HG02642 (cell line): Measurements from ENCODE around the gene SESN1.

Experiments used
- ATAC-seq: cut with Tn5 transposase; IDR thresholded peaks from one replicate; pipeline ENCODE4 v1.9.1; 2021; ENCODE audit warnings: mild to moderate bottlenecking; ENCODE audit not compliant: unreplicated experiment, poor library complexity

The SESN1 gene

DNA sequence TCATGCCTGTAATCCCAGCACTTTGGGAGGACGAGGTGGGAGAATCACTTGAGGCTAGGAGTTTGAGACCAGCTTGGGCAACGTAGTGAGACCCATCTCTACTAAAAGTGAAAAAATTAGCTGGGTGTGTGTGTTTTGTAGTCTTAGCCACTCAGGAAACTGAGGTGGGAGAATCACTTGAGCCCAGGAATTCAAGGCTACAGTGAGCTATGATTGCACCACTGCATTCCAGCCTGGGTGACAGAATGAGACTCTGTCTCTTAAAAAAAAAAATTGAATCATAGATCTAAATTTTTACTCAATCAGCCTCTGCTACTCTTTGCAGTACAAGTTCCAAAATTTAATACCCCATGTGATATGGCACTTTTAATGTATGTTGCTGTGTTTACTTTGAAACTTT lies 124.9 kb downstream of the SESN1 start:
- no peak for ATAC-seq

DNA sequence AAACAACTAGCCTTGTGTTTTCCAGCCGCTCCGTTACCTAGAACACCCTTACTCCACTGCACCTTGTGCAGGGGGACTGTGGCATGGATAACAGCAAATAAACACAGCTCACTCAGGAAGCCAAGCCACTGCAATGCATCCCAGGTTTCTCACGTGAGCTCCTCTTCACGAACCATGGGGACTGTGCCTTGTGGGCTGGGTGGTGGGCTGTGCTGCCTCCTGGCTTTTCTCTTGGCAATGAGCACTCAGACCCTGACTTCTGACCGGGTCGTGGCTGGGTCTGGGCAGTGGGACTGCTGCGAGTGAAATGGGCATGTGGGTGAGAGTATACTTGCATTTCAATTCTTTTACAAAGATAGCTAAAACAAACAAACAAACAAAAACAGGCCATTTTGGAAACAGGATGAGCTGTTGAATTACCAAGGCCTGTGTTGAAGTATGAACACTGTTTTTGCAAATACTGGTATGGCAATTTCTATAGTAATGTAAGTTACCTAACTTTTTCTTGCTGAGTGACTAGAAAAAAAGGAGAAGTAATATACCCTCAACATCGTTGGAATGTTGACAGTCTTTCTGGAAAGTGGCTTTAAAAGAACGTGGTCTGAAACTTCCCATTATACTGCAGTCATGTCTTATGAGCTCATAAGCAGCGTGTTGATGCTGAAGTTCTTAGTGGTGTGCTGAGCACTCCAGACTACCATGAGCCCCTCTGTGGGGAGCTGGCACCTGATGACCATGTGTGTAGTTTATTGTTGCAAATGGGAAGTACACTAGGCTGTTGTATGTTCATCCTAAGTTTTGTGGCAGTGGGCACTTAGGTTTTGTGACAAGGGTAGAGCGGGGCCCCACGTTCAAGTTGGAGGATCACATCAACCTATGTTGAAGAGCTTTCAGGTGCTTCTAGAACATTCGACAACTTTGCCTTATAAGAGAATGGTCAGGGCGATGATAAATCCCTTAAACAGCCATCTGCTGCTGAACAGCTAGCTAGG lies 126.0 kb downstream of the SESN1 start:
- ATAC-seq: no peak

DNA sequence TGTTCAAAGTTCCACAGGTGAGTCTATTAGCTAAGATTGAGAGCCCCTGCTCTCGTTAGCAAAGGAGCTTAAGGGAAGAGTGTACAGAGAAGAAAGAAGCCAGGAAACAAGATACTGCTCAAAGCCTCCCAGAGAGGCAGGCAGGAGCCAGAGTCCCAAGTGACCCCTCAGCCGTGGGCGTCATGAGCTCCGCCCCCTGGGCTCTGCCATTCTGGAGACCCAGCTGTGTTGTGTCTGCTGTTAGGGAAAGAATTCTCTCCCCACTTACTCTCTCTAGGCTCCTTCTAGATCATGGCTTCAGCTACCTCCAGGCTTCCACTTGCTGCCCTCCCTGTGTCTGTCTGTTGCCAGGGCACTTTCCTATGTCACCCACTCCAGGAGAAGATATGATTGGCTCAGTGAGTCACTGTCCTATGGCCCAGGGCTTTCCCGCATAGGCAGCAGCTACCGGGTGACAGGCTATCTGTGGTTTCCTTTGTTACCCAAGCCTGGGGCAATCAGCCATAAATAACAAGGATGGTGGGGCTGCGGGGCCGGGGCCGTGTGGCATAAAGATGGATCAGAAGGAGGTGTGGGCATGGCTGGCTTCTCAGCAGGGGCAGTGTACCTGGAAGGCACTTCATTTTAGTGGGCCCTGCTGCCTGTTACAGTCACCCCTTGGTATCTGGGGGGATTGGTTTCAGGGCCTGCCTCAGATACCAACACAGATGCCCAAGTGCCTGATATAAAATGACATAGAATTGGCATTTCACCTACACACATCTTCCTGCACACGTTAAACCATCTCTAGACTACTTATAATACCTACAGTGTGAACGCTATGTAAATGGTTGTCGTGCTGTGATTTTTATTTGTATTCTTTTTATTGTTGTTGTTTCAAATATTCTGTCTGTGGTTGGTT lies 127.5 kb downstream of the SESN1 start:
- no peak for ATAC-seq

DNA sequence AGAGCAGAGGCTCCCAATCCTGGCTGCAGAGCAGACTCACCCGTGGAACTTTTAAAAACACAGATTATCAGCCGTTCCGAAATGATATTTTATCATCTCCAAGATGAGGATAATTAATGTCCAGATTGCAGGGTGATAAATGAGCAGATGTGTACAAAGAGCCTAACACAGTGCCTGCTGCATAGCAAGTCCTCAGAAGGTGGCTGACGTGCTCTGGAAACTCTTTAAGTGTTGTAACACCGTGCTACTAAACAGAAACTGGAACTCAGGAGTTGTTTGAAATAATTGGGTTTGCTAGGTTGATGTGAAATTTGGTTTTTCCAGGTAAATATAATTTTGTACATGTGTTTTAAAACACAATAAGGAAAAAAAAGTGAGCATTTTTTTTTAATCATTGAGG lies 128.4 kb downstream of the SESN1 start:
- no peak for ATAC-seq

DNA sequence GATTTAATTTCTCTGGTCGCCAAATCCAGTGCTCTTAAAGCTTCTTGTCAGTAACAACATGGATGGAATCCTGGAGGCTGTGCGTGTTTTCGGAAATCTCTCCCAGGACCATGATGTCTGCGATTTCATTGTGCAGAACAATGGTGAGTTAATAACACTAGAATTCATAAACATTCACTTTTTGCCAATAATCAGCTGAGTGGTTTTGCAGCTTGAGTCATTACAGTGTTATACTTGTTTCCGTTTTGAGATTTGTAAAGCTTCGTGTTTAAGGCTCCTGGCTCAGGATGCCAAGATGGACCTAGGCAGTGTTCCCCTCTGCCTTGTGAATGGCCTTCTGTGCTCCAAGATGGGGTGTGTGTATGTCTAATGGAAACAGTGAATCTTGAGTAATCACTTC lies 132.7 kb downstream of the SESN1 start:
- ATAC-seq: no peak

DNA sequence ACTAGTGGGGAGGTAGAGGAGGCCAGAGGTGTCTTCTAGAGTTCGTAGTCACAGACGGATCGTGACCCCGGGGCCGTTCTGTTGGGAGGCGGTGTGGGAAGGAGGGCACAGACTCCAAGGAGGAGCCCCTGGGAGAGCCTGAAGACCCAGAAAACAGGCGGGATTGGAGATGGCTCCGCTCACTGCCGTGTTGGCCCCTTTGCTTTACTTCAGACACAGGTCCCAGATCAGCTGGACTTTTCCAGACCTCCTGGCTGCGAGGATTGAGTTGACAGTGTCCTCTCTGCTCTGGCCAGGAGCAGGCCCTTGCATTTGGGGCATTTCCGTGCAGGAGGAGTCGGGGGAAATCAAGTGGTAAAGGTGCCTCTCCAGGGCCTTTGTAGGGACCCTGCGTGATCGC lies 133.6 kb downstream of the SESN1 start:
- ATAC-seq: no peak

DNA sequence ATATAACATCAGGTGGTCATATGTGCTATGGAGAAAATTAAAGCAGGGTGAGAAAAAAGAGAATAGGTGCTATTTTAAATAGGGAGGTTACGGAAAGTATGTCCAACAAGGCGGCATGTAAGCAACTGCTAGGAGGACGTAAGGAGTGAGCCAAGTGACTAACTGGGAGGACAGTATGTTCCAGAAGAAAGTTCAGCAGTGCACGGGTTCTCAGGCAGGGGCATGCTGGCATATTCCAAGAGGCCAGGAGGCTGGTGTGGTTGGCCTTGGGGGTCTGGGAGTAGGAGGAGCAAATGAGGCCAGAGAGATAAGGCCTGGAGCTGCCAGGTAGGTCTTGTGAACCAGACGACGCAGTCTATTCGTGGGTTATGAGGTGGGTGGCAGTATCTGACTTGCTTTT lies 134.0 kb downstream of the SESN1 start:
- no peak for ATAC-seq

DNA sequence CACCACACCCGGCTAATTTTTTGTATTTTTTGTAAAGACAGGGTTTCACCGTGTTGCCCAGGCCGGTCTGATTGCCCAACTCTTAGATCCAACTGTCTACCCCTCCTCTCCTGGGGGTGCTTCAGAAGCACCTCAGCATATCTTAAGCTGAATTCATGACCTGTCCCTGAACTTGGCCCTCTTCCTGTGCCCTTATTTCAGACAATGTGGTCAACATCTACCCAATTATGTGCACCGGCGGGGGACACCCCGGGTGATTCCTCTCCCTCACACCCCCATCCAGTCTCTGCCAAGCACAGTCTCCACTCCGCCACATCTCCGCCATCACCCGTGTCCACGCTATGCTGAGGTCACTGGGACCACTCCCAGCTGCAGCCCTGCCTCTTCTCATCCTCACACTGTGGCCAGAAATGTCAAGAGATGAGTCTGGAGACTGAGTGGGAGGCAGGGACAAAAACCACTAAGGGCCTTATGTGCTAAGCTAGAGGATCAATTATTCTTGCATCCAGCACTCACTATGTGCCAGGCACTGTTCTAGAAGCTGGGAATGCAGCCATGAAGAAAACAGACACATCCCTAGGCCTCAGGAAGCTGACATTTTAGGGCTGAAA lies 134.6 kb downstream of the SESN1 start:
- ATAC-seq: no peak

DNA sequence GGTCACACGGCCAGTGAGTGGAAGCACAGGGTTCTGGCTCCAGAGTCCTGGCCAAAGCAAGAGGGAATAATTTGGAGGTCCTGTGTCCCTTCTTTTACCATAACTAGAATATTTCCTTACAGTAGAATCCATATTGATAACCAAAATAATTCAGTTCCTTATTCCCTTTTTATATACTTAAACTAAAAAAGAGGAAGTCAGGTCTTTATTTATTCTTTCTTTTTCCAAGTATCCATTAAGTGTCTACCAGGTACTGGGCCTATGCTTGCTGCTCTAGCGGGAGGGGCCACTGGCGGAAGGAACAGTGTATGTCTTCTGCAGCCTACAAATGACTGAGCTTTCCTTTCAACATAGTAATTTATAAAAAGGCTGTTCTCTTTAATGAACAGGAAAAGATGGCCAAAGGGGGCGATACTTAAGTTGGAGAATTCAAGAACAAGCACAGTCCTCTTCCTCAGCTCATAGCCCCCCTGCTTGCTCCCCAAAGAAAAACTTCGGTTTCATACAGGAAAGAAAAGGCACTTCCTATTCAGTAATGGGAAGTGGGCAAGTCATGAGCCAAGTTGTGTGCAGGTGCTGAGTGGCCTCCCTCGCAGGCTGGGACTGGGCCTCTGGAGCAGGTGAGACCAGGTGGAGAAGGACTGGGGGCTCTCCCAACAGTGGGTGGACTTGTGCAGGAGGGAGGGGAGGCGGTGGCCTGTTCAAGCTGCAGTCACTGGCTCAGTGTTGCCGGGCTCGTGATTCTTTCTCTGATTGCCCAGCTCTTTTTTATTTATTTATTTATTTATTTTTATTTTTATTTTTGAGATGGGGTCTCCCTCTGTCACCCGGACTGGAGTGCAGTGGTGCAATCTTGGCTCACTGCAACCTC lies 135.5 kb downstream of the SESN1 start:
- no peak for ATAC-seq

DNA sequence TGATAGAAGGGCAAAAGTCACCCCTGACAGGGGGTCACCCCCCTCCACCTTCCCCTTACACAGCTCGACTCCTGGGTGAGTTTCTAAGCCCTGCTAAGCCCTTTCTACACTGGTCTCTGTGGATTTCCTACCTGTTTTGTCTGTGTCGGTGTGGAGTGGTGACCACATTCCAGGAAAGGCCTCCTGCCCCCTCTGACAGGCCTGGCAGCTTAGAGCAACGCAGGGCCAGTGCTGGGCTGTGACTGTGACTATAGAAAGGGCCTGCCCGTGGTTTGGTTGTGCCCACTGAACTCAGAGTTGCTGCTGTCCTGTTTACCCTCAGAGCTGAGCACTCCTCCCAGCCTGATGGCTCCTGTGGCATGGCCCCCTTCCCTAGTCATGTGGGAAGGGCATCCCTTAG lies 137.4 kb downstream of the SESN1 start:
- no peak for ATAC-seq

DNA sequence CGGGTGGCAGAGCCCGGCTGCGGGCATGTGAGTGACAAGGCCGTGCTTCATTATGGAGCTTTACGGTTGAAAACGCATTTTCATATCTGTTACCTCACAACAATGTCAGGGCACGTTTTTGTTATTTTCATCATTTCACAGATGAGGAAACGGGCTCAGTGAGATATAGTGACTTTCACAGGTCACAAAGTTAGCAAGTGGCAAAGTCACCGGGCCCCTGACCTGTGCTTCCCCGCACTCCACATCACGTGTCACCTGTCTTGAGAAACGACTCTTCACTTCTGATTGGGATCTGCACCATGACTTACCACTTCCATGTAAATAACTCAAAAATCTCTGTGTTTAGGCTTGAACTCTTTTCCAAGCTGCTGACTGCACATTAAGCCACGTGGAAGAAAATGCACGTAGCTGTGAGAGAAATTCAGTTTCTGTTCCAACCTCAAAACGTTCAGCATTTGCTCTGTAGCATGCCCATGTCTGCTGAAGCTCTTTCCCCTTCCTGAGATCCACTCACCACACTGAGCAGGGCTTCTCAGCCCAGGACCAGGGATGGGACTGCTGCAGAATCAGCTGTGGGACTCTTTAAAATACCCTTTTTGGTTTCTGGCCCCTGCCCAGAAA lies 139.2 kb downstream of the SESN1 start:
- ATAC-seq: no peak

DNA sequence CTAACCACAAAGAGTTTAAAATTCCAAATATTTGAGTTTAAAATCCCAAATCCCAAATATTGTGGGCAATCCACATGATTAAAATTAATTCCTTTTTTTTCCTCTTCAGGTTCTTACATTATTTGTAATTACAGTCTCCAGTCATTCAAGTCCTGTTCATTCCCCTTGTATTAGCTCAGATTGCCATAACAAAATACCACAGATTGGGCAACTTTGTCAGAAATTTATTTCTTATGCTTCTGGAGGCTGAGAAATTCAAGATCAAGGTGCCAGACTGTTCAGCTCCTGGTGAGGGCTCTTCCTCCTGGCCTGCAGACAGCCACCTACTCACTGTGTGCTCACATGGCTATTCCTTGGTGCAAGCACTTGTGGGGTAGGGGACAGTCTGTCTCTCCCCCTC lies 141.0 kb downstream of the SESN1 start:
- no peak for ATAC-seq

DNA sequence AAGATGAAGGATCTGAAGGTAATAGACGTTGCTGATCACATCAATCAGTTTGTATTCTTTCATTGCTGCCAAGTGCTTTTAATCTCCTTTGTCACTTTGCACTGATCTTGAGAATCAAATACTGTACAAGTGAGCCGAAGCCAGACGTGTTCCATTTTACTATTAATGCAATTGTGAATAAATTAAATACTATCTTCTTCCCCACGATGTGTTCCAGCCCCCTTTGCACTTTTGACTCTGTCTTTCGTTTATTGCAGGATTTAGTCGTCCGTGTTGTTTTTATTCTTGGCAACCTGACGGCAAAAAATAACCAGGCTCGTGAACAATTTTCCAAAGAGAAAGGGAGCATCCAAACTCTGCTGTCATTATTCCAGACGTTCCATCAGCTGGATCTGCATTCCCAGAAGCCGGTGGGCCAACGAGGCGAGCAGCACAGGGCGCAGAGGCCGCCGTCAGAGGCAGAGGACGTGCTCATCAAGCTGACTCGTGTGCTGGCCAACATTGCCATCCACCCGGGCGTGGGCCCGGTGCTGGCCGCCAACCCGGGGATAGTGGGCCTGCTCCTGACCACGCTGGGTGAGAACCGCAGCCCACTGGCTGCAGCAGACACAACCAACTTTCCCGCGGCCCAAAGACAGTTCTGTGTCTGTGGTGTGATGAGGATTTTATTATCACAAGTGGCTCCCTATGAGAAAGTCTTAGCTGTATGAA lies 141.7 kb downstream of the SESN1 start:
- no peak for ATAC-seq

DNA sequence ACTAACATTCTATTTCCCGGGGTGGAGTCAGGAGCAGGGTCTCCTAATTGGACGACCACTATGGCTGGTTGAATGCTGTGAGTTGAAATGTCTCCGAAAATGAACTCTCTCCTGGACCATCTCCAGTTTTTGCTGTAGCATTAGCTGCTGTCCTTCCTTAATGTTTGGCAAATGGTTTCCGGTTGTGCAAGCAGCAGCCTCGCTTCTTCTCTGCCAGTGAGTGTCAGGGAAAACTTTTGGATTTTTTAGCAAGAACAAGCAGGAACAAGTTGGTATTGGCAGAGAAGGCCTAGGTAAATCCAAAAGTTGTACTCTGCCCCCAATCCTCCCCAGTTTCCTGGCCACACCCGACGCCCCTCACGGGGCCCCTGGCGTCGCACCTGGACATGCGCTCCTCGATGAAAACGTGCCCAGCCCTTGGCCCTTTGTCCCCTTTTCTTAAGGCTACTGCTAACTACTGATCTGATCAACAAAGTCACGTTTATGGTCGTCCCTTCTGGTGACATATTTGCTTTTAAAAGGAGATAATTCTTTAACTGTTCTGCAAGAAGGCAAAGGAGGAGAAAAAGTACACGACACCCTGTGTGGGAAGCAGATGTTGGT lies 143.2 kb downstream of the SESN1 start:
- ATAC-seq: no peak

DNA sequence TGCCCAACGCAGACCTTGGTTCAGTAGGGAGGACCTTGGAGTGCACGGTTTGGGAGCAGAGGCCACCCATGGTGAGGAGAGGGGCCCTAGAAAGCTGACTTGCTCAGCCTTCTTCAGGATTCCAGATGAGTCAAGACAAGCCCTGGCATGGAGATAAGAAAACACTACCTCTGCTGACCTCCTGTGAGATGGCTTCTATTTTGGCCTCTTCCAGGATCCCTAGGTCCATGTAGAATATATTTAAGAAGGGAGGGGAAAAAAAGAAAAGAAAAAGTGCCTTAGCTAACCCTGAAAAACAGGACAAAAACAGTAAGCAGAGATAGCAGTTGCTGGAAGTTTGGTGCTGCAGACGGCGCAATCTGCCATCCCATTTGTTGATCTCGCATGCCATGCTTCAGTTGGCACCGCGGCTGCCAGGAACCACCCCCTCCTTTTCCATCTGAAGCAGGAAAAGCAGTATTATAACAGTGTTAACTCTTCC lies 146.4 kb downstream of the SESN1 start:
- ATAC-seq: no peak

DNA sequence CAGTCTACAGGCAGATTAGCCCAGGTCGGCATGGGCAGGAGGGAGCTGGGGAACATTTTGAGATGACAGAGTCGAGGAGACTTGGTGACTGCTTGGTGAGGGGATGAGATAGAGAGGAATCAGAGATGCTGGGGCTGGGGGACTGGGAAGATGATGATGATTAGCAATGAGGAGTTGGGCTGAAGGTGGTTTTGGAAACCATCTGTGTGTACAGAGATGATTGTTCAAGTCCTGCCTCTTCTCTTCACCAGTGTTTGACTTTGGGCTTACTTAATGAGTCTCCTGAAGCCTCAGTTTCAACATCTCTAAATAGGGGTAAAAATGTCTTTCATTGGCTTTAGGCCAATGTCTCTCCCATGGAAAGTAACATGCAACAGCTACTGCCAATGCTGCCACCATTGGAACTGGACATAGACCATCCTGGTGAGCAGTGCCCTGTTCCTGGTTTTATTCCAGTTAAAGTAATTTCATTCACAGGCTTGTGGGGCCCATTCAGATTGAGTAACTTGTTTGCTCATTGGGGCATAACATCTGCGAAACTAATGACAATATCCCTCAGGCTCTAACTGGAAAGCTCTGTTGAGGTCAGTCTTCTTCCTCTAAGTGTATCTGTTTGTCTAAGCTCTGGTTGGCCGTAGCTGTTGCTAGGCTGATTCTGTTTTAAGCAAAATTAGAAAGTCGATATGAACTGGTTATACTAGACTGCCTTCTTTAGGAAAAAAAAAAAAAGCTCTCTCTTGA lies 147.4 kb downstream of the SESN1 start:
- ATAC-seq: no peak

DNA sequence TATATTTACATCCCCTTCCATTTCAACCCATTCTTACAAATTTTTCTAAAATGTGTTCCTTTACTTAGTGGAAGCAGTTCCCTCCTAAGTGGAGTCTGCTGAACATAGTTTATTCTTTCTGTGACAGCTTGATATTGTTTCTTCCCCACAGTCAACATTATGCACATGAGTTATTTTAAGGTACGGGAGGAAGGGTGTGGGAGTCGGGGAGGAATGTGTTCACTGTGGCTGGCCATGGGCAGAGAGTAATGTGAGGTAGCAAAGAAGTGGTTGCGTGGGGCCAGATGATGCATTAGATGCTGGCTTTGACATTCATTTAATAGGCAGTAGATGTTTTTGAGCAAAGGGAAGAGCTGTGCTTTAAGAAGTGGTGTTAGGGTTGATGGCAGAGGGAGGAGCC lies 148.0 kb downstream of the SESN1 start:
- no peak for ATAC-seq
